ENCODE results near the gene NCF4.

- TF ChIP-seq CTCF (IDR thresholded peaks at IDR 0.05) (no peak), POLR2A (IDR thresholded peaks at IDR 0.05) (no peak)
These were observed 61.9 kb downstream of the NCF4 start for GRCh38 chr22:36922711-36923110.
